Urothelium cell line (cell line): ENCODE data around the gene BRINP3.
"Not testable (repeated sequence)": the region's sequence is repeated elsewhere in the genome, so short reads cannot be mapped to it uniquely, and the experiment has no call there.

Experiments used
- DNase-seq: peaks from one replicate; pipeline ENCODE4 v3.0.0; 2011; ENCODE audit warnings: low spot score, mixed read lengths
- FAIRE-seq: peaks from 2 replicates; lab custom pipeline; 2011; peaks lifted over from hg19 to GRCh38; lab: Jason Lieb, UNC

Gene BRINP3

GRCh38 chr1:190477762-190478148 lies at the start of gene BRINP3:
BRINP3 (minus strand) TSS chr1:190477864.
- DNase-seq = no peak
- no peak for FAIRE-seq

- FAIRE-seq = no peak
- DNase-seq = no peak
These were observed 33.9 kb upstream of the BRINP3 start for GRCh38 chr1:190511554-190511953.

GRCh38 chr1:190507357-190507756 lies 29.7 kb upstream of the BRINP3 start:
- DNase-seq (no peak), FAIRE-seq (no peak)

- not testable (repeated sequence) for DNase-seq, FAIRE-seq
These were observed 26.9 kb upstream of the BRINP3 start for GRCh38 chr1:190504539-190504938.

- DNase-seq = no peak
- FAIRE-seq = no peak
These were observed 19.9 kb upstream of the BRINP3 start for GRCh38 chr1:190497565-190497964.

GRCh38 chr1:190494451-190494850 lies 16.8 kb upstream of the BRINP3 start:
- FAIRE-seq (no peak), DNase-seq (no peak)

GRCh38 chr1:190491404-190491803 lies 13.7 kb upstream of the BRINP3 start:
- no peak for FAIRE-seq
- DNase-seq = no peak

GRCh38 chr1:190484045-190484444 lies 6.4 kb upstream of the BRINP3 start:
- FAIRE-seq (no peak), DNase-seq (no peak)

- FAIRE-seq = no peak
- no peak for DNase-seq
These were observed 2.6 kb upstream of the BRINP3 start for GRCh38 chr1:190480231-190480630.

- FAIRE-seq = no peak
- DNase-seq = no peak
These were observed 1.9 kb upstream of the BRINP3 start for GRCh38 chr1:190479516-190479915.

- no peak for DNase-seq
- no peak for FAIRE-seq
These were observed 1.4 kb upstream of the BRINP3 start for GRCh38 chr1:190479050-190479397.

GRCh38 chr1:190478149-190479049 lies 735 bp upstream of the BRINP3 start:
- DNase-seq (peak; percentile 17), FAIRE-seq (no peak)

- FAIRE-seq (no peak), DNase-seq (no peak)
These were observed 858 bp downstream of the BRINP3 start for GRCh38 chr1:190476806-190477205.

GRCh38 chr1:190476321-190476720 lies 1.3 kb downstream of the BRINP3 start:
- DNase-seq (no peak), FAIRE-seq (no peak)

GRCh38 chr1:190475421-190476141 lies 2.1 kb downstream of the BRINP3 start:
- DNase-seq (no peak), FAIRE-seq (no peak)

- no peak for FAIRE-seq
- no peak for DNase-seq
These were observed 2.9 kb downstream of the BRINP3 start for GRCh38 chr1:190474650-190475211.

- DNase-seq (no peak), FAIRE-seq (no peak)
These were observed 3.7 kb downstream of the BRINP3 start for GRCh38 chr1:190474010-190474409.

GRCh38 chr1:190472494-190472893 lies 5.2 kb downstream of the BRINP3 start:
- FAIRE-seq (no peak), DNase-seq (no peak)

GRCh38 chr1:190472042-190472441 lies 5.6 kb downstream of the BRINP3 start:
- FAIRE-seq = no peak
- no peak for DNase-seq

- FAIRE-seq (no peak), DNase-seq (no peak)
These were observed 13.0 kb downstream of the BRINP3 start for GRCh38 chr1:190464690-190465089.

GRCh38 chr1:190456129-190456528 lies 21.5 kb downstream of the BRINP3 start:
- DNase-seq (no peak), FAIRE-seq (no peak)

GRCh38 chr1:190455631-190456030 lies 22.0 kb downstream of the BRINP3 start:
- no peak for DNase-seq
- no peak for FAIRE-seq
